HepG2 (cell line): Measurements from ENCODE around the gene ACAT2. TPM values are rescaled to one million over a fixed set of nuclear protein-coding genes. Genes with fewer than 3 reads are reported as not detected.
A peak's percentile ranks its signal among the peaks of the same experiment; 100 is the strongest.

Experiments used
- AHR ChIP-seq: IDR thresholded peaks from 2 replicates; pipeline ENCODE4 v1.6.1; 2018; ENCODE audit warnings: missing genetic modification reagents, missing compliant biosample characterization
- ATF1 ChIP-seq: IDR thresholded peaks from 2 replicates; pipeline ENCODE4 v1.6.1; 2016; ENCODE audit warnings: mild to moderate bottlenecking, control low read depth
- CAMTA2 ChIP-seq: sonication (generic); formaldehyde crosslinking; IDR thresholded peaks from 2 replicates; pipeline ENCODE4 v1.4.0; 2020; ENCODE audit warnings: mild to moderate bottlenecking, missing genetic modification reagents, borderline replicate concordance
- ETV6 ChIP-seq: sonication (generic); formaldehyde crosslinking; conservative IDR thresholded peaks from 2 replicates; pipeline ENCODE4 v1.4.0; 2020; ENCODE audit warnings: missing genetic modification reagents
- FOXP1 ChIP-seq, 2 experiments: fragments of 450-650 bp in 1 of 2; IDR thresholded peaks; 2 replicates each; pipeline ENCODE4 v1.6.1; 2017 to 2018; ENCODE audit warnings: antibody characterized with exemption in 1 of 2
- GATAD2A ChIP-seq: IDR thresholded peaks from 2 replicates; pipeline ENCODE4 v1.6.1; 2016
- HMGXB3 ChIP-seq: sonication (generic); formaldehyde crosslinking; IDR thresholded peaks from 2 replicates; pipeline ENCODE4 v1.4.0; 2020; ENCODE audit warnings: missing genetic modification reagents, borderline replicate concordance
- HNF4A ChIP-seq: sonication (generic); formaldehyde crosslinking; IDR thresholded peaks from 2 replicates; pipeline ENCODE4 v1.4.0; 2020; ENCODE audit warnings: missing genetic modification reagents
- IKZF5 ChIP-seq: IDR thresholded peaks from 2 replicates; pipeline ENCODE4 v1.6.1; 2018; ENCODE audit warnings: missing genetic modification reagents, mild to moderate bottlenecking, missing compliant biosample characterization
- LRRFIP1 ChIP-seq: sonication (generic); formaldehyde crosslinking; conservative IDR thresholded peaks from 2 replicates; pipeline ENCODE4 v1.4.0; 2020; ENCODE audit warnings: missing genetic modification reagents
- MATR3 ChIP-seq: sonication (generic); formaldehyde crosslinking; IDR thresholded peaks from 2 replicates; pipeline ENCODE4 v1.4.0; 2020; ENCODE audit warnings: missing genetic modification reagents
- MED13 ChIP-seq: sonication (generic); formaldehyde crosslinking; IDR thresholded peaks from 2 replicates; pipeline ENCODE4 v1.5.0; 2020; ENCODE audit warnings: missing genetic modification reagents
- MZF1 ChIP-seq: sonication (generic); formaldehyde crosslinking; IDR thresholded peaks from 2 replicates; pipeline ENCODE4 v1.8.1; 2023; ENCODE audit warnings: mild to moderate bottlenecking, missing genetic modification reagents, borderline replicate concordance
- POGZ ChIP-seq: sonication (generic); formaldehyde crosslinking; IDR thresholded peaks from 2 replicates; pipeline ENCODE4 v1.4.0; 2020; ENCODE audit warnings: mild to moderate bottlenecking, missing genetic modification reagents
- PRMT3 ChIP-seq: sonication (generic); formaldehyde crosslinking; IDR thresholded peaks from 2 replicates; pipeline ENCODE4 v1.8.1; 2022; ENCODE audit warnings: low read depth, mild to moderate bottlenecking, moderate library complexity, missing genetic modification reagents, borderline replicate concordance
- SP5 ChIP-seq: IDR thresholded peaks from 2 replicates; pipeline ENCODE4 v1.6.1; 2016; ENCODE audit warnings: low read depth, borderline replicate concordance
- ZNF124 ChIP-seq: sonication (generic); formaldehyde crosslinking; IDR thresholded peaks from 2 replicates; pipeline ENCODE4 v1.4.0; 2020; ENCODE audit warnings: missing genetic modification reagents
- ZNF264 ChIP-seq: sonication (generic); formaldehyde crosslinking; IDR thresholded peaks from 2 replicates; pipeline ENCODE4 v1.4.0; 2020; ENCODE audit warnings: missing genetic modification reagents
- ZNF558 ChIP-seq: sonication (generic); formaldehyde crosslinking; IDR thresholded peaks from 2 replicates; pipeline ENCODE4 v1.9.0; 2022; ENCODE audit warnings: mild to moderate bottlenecking, missing genetic modification reagents, borderline replicate concordance
- ZNF577 ChIP-seq: sonication (generic); formaldehyde crosslinking; IDR thresholded peaks from 2 replicates; pipeline ENCODE4 v1.4.0; 2020; ENCODE audit warnings: mild to moderate bottlenecking, low read depth, missing genetic modification reagents, borderline replicate concordance
- ZNF703 ChIP-seq: sonication (generic); formaldehyde crosslinking; IDR thresholded peaks from 2 replicates; pipeline ENCODE4 v1.5.1; 2020; ENCODE audit warnings: missing genetic modification reagents, mild to moderate bottlenecking, moderate library complexity, borderline replicate concordance
- polyA plus RNA-seq, 8 experiments: library from polyadenylated mRNA; depleted of rRNA in 3 of 8; stranded (reverse) in 7 of 8; unstranded in 1 of 8; fragments of >200 nt; fragmentation: Illumina TruSeq in 4 of 8; extraction: Trizol in 4 of 8; gene quantifications; 2 replicates each; pipeline versions ENCODE4 v1.2.1 to v1.2.3, GENCODE V29; 2011 to 2016; ENCODE audit warnings: low read depth in 4 of 8, missing spikeins in 1 of 8, mixed read lengths in 1 of 8; ENCODE audit not compliant: insufficient read depth in 1 of 8
- total RNA-seq, 5 experiments: library from RNA; depleted of rRNA; stranded (reverse); fragments of >200 nt; fragmentation: Illumina TruSeq; extraction: Trizol; gene quantifications; 2 replicates each; pipeline ENCODE4 v1.2.3, GENCODE V29; 2016; ENCODE audit warnings: low read depth in 1 of 5

ACAT2 gene
- total and polyA plus RNA-seq, 2 of the 13 experiments (the other 11 are each of a cell fraction or from before 2014, with no cell fraction given), result 121 to 534 TPM

- TF ChIP-seq PRMT3 (CRISPR knock-in tag), result no peak
- TF ChIP-seq ZNF703 (CRISPR knock-in tag), result 0 out of 2 replicates have a peak, but pooled peaks have one; percentile 57
- no peak for TF ChIP-seq MED13
- 0 out of 2 replicates have a peak, but pooled peaks have one; percentile 21 for TF ChIP-seq AHR (CRISPR knock-in tag)
- no peak for TF ChIP-seq MZF1
- no peak for TF ChIP-seq CAMTA2 (CRISPR knock-in tag)
- TF ChIP-seq SP5 (CRISPR knock-in tag), result no peak
- TF ChIP-seq ZNF577 (CRISPR knock-in tag), result no peak
- no peak for TF ChIP-seq MATR3
- peak; percentile 20 for TF ChIP-seq ETV6
- TF ChIP-seq ATF1, result peak; percentile 88
- TF ChIP-seq ZNF264 (CRISPR knock-in tag), result peak; percentile 50; the same call in 1 of the 2 replicates
- TF ChIP-seq ZNF558 (CRISPR knock-in tag), result no peak
- no peak for TF ChIP-seq GATAD2A
- no peak for TF ChIP-seq FOXP1 (IDR thresholded peaks at IDR 0.05)
- TF ChIP-seq FOXP1 (CRISPR knock-in tag; IDR thresholded peaks at IDR 0.05), result no peak
- no peak for TF ChIP-seq HMGXB3 (CRISPR knock-in tag)
- no peak for TF ChIP-seq HNF4A
- no peak for TF ChIP-seq ZNF124
- TF ChIP-seq POGZ (CRISPR knock-in tag), result no peak
- no peak for TF ChIP-seq LRRFIP1 (CRISPR knock-in tag)
- no peak for TF ChIP-seq IKZF5 (CRISPR knock-in tag)
Observed at GRCh38 chr6:159790149-159790955, 28.5 kb downstream of the ACAT2 start, which contains the start of gene MRPL18 (continued).
